Rectal smooth muscle tissue (tissue), 1 donor: ENCODE measurements around the gene SCFD2.

Source experiments
- H3K27ac ChIP-seq: one replicate; pipeline ENCODE4 v1.7.0; 2013; ENCODE audit warnings: low read depth, low read length, inconsistent platforms
- H3K27me3 ChIP-seq: one replicate; pipeline ENCODE4 v1.7.0; 2013; ENCODE audit warnings: low read length; ENCODE audit not compliant: control insufficient read depth, insufficient read depth
- H3K36me3 ChIP-seq: one replicate; pipeline ENCODE4 v1.7.0; 2013; ENCODE audit warnings: low read length; ENCODE audit not compliant: control insufficient read depth, insufficient read depth
- H3K4me1 ChIP-seq: one replicate; pipeline ENCODE4 v1.7.0; 2013; ENCODE audit warnings: low read length; ENCODE audit not compliant: control insufficient read depth, insufficient read depth
- H3K4me3 ChIP-seq: one replicate; pipeline ENCODE4 v1.7.0; 2013; ENCODE audit warnings: low read length
- H3K9ac ChIP-seq: one replicate; pipeline ENCODE4 v1.7.0; 2013; ENCODE audit warnings: low read length

The SCFD2 gene

DNA sequence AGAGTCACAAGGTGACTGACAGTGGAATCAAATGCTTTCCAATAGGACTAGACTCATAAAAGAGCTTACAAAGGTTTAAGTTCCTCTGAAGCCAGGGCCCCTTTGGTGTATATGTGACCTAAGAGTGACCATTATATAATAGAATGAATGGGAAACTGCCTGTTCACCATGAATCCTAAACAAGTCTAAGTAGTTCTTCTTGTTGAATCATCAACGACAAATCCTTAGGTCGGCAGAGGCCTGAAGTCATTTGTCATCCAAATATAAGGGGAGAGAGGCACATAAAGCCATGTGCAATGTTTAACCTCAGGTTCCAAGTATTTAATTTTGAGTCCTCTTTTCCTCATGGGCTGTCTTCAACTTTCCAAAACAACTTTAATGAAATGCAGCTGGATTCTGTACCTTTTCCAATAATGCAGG is 381.4 kb downstream of the SCFD2 start:
- no peak overlapping the region for H3K27ac ChIP-seq
- no peaks in the 10 kb centered on the region for H3K27me3 ChIP-seq
- no peaks in the 10 kb centered on the region for H3K36me3 ChIP-seq
- H3K9ac ChIP-seq: no peak overlapping the region
- H3K4me3 ChIP-seq: no peak overlapping the region
- H3K4me1 ChIP-seq: no peaks in the 10 kb centered on the region

DNA sequence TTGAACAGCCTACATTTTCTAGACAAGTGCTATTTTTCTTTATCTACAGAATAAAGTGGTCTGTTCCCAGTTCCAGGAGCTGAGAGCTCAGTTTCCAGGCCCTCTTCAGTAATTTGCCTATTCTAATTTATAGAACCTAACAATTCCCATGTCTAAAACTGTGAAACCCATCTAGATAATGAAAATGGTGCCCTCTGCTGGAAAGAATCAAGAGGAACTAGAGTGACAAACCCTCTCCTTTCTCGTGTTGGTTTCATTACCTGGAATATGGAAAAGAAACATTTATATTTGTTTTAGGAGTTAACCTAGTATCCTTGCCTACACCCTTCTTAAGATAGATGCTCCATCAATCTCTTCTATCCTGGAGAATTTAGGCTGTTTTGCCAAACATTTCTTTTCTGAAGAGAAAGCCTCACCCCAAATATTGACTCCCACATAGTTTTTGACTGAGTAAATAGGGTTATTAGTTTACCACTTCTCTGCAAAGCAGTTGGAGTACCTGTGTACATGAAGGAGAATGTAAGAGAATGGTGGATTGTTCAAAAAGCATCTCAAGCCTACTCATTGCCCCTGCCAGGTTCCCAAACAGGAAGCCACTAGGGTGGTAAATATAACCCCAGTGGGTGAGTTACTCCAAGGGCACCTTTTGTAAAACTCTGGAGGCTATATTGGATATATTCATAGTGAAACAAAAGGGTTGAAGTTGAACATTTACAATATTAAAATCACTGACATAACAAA is 382.1 kb downstream of the SCFD2 start:
- Histone ChIP-seq H3K9ac (no peak overlapping the region), H3K36me3 (no peaks in the 10 kb centered on the region), H3K27me3 (no peaks in the 10 kb centered on the region), H3K4me1 (no peaks in the 10 kb centered on the region), H3K4me3 (no peak overlapping the region), H3K27ac (no peak overlapping the region)

DNA sequence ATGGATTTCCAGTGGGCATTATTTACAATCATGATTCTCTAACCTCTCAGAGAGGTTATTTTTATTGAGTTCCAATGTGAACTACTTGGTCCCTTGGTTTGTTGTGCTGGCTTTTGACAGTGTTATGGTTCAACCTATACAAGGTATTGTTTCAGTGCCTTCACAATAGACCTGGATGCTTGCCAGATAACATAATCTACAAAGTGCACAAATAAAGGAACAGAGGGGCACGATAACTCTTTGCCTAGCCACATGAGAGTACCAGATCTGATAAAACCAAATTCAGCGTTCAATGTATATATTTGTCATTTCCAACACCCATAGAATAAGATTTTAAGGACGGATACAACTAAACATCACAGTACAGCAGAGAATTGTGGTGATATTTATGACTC is 382.9 kb downstream of the SCFD2 start:
- Histone ChIP-seq H3K27me3 (no peaks in the 10 kb centered on the region), H3K9ac (no peak overlapping the region), H3K36me3 (no peaks in the 10 kb centered on the region), H3K27ac (no peak overlapping the region), H3K4me3 (no peak overlapping the region), H3K4me1 (peaks cover 4% of the 10 kb centered on the region)

DNA sequence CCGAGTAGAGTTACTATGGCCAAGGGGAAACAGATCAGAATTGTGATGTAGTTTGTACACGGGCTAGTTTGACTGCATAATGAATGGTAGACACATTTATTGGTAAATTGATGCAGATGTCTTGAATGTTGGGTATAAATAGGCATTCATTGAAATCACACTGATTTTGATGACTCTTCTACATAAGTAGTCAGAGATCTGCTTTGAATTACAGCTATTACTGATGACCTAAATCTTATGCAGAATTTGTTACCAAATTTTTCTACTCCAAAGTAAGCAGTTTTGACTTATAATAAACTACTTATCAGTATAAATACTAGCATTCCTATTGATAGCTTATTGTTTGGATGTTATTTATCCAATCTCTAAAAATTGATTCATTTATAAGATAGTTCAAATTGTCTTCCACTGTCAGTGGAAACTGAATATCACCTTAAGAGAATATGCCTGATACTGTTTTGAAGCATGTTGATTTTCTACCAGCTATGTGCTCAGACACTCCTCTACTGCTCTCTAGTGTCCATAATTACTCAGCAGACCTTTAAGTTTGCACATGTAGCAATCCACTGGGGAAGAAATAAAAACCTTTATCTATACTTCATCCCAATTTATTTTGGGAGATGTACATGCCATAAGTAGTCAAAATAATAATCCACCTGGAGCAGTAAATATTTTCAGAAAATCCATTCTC is 383.5 kb downstream of the SCFD2 start:
- peaks cover 4% of the 10 kb centered on the region for H3K4me1 ChIP-seq
- no peaks in the 10 kb centered on the region for H3K36me3 ChIP-seq
- H3K27ac ChIP-seq: no peak overlapping the region
- H3K9ac ChIP-seq: no peak overlapping the region
- no peaks in the 10 kb centered on the region for H3K27me3 ChIP-seq
- no peak overlapping the region for H3K4me3 ChIP-seq

DNA sequence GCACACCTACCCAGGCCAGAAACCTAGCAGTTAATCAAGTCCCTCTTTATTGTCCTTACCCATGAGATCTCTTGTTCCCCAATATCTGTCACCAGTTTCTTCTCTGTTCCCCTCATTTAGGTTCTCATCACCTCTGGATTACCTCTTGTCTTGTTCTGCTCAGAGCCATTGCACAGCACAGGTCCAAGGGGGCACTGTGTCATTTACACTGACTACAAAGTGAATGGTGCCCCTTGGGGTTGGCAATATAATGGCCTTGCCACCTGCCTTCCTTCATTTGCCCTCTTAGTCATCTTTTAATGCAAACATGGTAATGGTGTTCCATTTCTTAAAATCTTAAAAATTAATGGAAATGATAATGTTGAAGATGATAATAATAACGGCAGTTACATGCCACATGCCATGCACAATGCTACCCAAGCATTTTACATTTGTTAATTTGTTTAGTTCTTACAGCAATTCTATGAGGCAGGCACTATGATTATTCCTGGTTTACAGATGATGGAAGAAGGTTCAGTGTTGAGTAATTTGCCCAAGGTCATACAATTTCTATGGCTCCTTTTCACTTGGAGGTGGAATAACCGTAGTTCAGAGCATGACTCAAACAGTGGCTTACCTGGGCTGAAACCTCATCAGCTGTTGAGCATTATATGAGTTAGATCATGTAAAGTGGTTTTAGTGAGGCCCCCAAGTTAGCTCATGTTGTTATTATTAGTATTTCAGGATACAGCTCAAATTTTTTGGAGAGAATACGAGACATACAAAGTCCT is 385.9 kb downstream of the SCFD2 start:
- Histone ChIP-seq H3K27ac (no peak overlapping the region), H3K36me3 (no peaks in the 10 kb centered on the region), H3K4me3 (no peak overlapping the region), H3K27me3 (no peaks in the 10 kb centered on the region), H3K9ac (no peak overlapping the region), H3K4me1 (peaks cover 4% of the 10 kb centered on the region)

DNA sequence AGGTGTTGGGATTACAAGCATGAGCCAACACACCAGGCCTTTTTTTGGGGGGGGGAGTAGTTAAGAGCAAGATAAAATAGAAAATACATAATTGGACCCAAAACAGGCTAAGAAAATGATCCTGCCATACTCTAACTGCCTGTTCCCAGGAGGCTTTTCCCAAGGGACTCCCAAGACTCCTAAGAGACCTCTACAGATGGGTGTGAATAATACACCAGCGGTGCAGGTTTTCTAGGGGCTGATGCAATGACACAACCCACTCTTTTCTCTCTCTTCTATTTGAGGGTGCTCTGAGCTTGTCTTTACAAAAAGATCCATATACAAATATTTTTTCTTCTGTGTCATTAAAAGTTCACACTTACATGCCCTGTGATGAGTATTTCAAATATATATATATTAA is 386.8 kb downstream of the SCFD2 start:
- Histone ChIP-seq H3K27ac (no peak overlapping the region), H3K36me3 (no peaks in the 10 kb centered on the region), H3K27me3 (no peaks in the 10 kb centered on the region), H3K4me3 (no peak overlapping the region), H3K9ac (no peak overlapping the region), H3K4me1 (peaks cover 4% of the 10 kb centered on the region)

DNA sequence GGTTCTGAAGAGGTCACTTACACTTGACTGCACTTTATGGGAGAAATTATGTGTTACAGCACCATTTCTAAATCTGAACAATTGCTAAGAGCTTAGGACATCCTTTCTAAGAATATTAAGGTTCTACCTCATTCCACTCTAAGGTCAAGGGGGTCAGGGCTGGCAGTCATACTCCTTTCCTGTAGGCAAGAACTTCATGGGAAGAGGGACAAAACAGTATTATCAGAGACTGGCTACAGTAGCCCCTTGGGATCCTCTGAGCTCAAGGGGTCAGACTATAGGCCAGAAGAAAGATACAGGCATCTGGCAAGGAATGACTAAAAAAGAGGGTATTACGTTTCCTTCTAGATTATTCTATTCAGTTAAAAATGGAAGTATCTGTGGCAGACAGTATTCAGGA is 388.6 kb downstream of the SCFD2 start:
- H3K27me3 ChIP-seq: no peaks in the 10 kb centered on the region
- no peaks in the 10 kb centered on the region for H3K36me3 ChIP-seq
- peaks cover 4% of the 10 kb centered on the region for H3K4me1 ChIP-seq
- no peak overlapping the region for H3K27ac ChIP-seq
- no peak overlapping the region for H3K4me3 ChIP-seq
- no peak overlapping the region for H3K9ac ChIP-seq

DNA sequence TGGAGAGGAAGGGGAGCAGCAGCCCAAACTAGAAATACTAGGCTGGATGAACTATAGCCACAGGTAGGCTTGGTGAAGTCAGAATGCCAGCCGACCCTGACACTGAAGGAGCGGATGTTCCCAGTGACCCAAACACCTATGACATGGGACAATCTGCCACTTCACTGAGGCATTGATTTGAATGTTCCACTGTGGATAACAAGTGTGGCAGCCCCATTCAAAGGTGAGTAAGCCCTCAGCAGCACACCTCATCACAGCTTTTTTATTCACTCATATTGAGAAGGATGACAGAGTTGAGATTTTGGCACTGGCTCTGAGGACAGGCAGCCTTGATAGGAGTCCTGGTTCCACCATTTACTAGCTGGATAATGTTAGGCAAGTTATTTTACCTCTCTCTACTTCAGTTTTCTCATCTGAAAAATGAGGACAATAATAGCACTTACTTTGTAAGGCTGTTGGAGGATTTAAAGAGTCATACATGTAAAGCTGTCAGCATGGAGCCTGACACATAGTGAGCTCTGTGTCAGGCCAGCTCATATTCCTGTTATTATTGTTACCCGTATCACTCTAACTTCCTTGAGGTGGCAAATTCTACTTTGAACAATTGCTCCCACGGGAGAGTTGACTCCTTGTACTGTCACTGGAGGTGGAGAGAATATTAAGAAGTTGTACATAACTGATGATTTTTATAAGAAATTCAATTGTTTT is 389.2 kb downstream of the SCFD2 start:
- Histone ChIP-seq H3K36me3 (no peaks in the 10 kb centered on the region), H3K9ac (no peak overlapping the region), H3K27me3 (no peaks in the 10 kb centered on the region), H3K27ac (no peak overlapping the region), H3K4me1 (peaks cover 4% of the 10 kb centered on the region), H3K4me3 (no peak overlapping the region)

DNA sequence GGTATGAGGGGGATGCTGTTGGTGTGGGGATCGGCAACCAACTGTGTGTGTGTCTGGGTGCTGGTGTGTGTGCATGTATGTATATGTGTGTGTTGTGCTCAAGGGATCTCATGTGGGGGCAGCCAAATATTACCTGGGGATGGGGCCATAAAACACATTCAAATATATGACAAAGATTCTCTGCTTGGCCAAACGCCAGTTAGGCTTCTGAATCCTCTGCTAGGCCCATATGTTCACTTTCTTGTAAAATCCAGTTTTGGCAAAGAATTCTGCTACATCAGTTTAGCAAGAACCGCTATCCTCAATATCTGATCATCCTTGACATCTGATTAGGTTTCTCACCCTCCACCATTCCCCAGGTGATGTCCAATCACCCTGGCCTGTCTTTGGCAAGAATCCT is 397.2 kb downstream of the SCFD2 start:
- no peak overlapping the region for H3K9ac ChIP-seq
- H3K4me1 ChIP-seq: peaks cover 3% of the 10 kb centered on the region
- no peaks in the 10 kb centered on the region for H3K27me3 ChIP-seq
- no peak overlapping the region for H3K27ac ChIP-seq
- H3K4me3 ChIP-seq: no peak overlapping the region
- no peaks in the 10 kb centered on the region for H3K36me3 ChIP-seq

DNA sequence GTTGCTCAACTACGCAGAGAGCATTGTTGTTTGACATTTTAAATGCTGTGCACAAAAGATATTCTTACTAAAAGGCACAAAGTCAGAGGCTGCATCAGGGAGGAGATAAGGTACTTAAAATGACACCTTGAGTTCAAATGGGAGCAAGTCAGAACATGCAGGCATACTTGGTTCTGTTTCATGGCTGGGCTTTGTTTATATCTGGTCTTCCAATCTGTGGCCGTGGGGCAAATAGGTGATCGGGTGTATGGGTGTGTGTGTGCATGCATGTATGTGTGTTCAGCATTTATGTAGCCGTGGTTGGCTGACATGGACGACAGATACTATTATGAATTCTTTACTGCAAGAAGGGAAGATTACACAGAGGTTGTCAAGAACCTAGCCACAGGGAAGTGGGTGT is 397.6 kb downstream of the SCFD2 start:
- no peaks in the 10 kb centered on the region for H3K36me3 ChIP-seq
- no peak overlapping the region for H3K4me3 ChIP-seq
- peaks cover 3% of the 10 kb centered on the region for H3K4me1 ChIP-seq
- H3K9ac ChIP-seq: no peak overlapping the region
- no peak overlapping the region for H3K27ac ChIP-seq
- no peaks in the 10 kb centered on the region for H3K27me3 ChIP-seq

DNA sequence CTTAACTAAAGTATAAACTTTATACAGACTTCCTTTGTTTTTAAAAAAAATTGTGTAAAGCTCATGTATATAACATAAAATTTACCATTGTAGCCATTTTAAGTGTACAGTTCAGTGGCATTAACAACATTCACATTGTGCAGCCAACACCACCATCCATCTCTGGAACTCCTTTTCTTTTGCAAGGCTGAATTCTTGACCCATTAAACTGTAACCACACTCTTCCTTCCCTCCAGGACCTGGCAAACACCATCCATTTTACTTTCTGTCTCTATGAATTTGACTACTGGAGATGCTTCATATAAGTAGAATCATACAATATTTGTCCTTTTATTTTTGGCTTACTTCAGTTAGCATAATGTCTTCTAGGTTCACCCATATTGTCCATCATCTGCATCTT is 399.1 kb downstream of the SCFD2 start:
- Histone ChIP-seq H3K27me3 (no peaks in the 10 kb centered on the region), H3K27ac (no peak overlapping the region), H3K4me3 (no peak overlapping the region), H3K9ac (no peak overlapping the region), H3K4me1 (peaks cover 3% of the 10 kb centered on the region), H3K36me3 (no peaks in the 10 kb centered on the region)

DNA sequence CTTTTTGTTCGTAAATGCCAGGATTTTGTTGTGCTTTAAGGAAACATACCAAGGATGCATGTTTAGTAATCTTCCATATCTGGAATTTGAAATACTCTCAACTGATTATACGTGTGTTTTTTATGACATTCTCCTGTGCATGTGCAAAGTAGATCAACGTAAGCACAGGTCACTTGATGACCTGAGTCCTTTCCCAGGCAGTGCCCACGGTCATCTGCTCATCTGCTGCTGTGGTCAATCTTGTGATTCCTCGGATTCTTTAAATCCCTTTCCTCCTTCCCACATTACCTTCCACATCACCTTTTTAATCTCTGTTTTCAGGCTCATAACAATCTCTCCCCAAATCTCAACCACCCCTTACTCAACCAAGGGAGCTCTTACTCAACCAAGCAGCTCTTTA is 399.7 kb downstream of the SCFD2 start:
- H3K27me3 ChIP-seq: no peaks in the 10 kb centered on the region
- peaks cover 3% of the 10 kb centered on the region for H3K4me1 ChIP-seq
- H3K27ac ChIP-seq: no peak overlapping the region
- H3K36me3 ChIP-seq: no peaks in the 10 kb centered on the region
- H3K4me3 ChIP-seq: no peak overlapping the region
- H3K9ac ChIP-seq: no peak overlapping the region
